Gastrocnemius medialis (tissue), 4 donors: Measurements from ENCODE around the gene KRTAP29-1.

ENCODE experiments used
- CTCF ChIP-seq, 5 experiments: fragments of 450-650 bp in 3 of 5; fragments of 200-600 bp in 2 of 5; sonication (generic) in 2 of 5; IDR thresholded peaks in 4 of 5; conservative IDR thresholded peaks in 1 of 5; 1 replicate in 4 of 5; 2 replicates in 1 of 5; pipeline ENCODE4 v1.5.1; 2016 to 2019; ENCODE audit warnings: antibody characterized with exemption in 5 of 5, mild to moderate bottlenecking in 3 of 5, moderate library complexity in 3 of 5
- POLR2A ChIP-seq, 2 donors: fragments of 450-650 bp; IDR thresholded peaks; one replicate each; pipeline ENCODE4 v1.6.1; 2017; ENCODE audit warnings: antibody characterized with exemption in 2 of 2, mild to moderate bottlenecking in 2 of 2, moderate library complexity in 2 of 2

GRCh38 chr17:41307647-41308046 is 5.0 kb upstream of the KRTAP29-1 start:
- TF ChIP-seq CTCF (IDR thresholded peaks at IDR 0.05 in 4 of 5, conservative IDR thresholded peaks at IDR 0.05 in 1 of 5) (no peak), POLR2A (IDR thresholded peaks at IDR 0.05) (no peak)
